Activated CD4-positive, alpha-beta T cell treated with anti-CD3 and anti-CD28 coated beads, Interleukin-2, amount 10 ng/mL, durations not matched to agents 24 days and 14 days (primary cell): ENCODE results near the gene HDDC3. TPM values are rescaled to one million over a fixed set of nuclear protein-coding genes. Genes with fewer than 3 reads are reported as not detected.

Experiments used
- DNase-seq: peaks from one replicate; pipeline ENCODE4 v3.0.0; 2022
- H3K27ac Mint-ChIP-seq: one replicate; pipeline ENCODE4 v1.8.0; 2022; ENCODE audit warnings: mild to moderate bottlenecking, mixed read lengths
- H3K27me3 Mint-ChIP-seq: one replicate; pipeline ENCODE4 v1.8.0; 2022; ENCODE audit warnings: mixed read lengths
- H3K36me3 Mint-ChIP-seq: one replicate; pipeline ENCODE4 v1.8.0; 2022; ENCODE audit warnings: low read depth, mild to moderate bottlenecking, mixed read lengths
- H3K4me1 Mint-ChIP-seq: one replicate; pipeline ENCODE4 v1.8.0; 2021; ENCODE audit warnings: mixed read lengths
- H3K4me3 Mint-ChIP-seq: one replicate; pipeline ENCODE4 v1.8.0; 2022; ENCODE audit warnings: mild to moderate bottlenecking, moderate library complexity, mixed read lengths
- H3K9me3 Mint-ChIP-seq: one replicate; pipeline ENCODE4 v1.8.0; 2021; ENCODE audit warnings: mixed read lengths
- intact Hi-C: fragments of 100-400 bp; cut with micrococcal nuclease; formaldehyde crosslinking; loops from one replicate; pipeline ENCODE4 v1.15.1; 2023
- total RNA-seq: library from RNA; stranded (reverse); gene quantifications from 2 replicates; pipeline ENCODE4 v1.2.3, GENCODE V29; 2022

The HDDC3 gene
- total RNA-seq, 1 donor from 2014 or later, result 36.3 TPM

DNA sequence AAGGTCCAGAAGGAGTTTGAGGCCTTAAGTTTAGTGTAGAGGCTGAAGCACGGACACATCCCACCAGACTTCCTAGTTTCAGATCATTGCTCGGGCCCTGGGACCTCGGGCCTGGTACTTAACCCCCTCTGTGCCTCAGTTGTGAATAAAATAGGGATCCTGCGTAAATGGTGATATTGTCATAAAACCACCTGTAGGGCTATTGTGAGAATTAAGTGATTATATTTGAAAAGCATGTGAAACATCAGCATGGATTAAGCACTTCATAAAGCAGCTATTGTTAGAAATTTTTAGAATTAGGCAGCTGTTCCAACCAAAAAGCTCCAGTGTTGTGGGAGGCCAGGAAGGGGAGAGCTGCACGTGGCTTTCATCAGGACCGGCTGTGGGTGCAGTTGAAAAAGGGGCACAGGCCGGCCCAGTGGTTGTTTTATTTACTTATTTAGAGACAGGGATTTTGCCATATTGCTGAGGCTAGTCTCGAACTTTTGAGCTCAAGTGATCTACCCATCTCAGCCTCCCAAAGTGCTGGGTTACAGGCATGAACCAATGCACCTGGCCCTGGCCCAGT lies 26.8 kb upstream of the HDDC3 start:
- no peak for DNase-seq
- Mint-ChIP-seq H3K4me1 (peaks cover 16% of the 10 kb centered on the region), H3K27ac (no peak overlapping the region), H3K9me3 (no peaks in the 10 kb centered on the region), H3K4me3 (no peak overlapping the region), H3K27me3 (no peaks in the 10 kb centered on the region), H3K36me3 (peaks cover 42% of the 10 kb centered on the region)
- intact Hi-C loops, result loop anchor here (1.0 to 5.0 kb wide), 2 partner anchors 59 to 313 kb away; no protein-coding TSS in a partner anchor

GRCh38 chr15:90957791-90958190 lies 25.4 kb upstream of the HDDC3 start:
- intact Hi-C loops, result loop anchor here (5.0 kb wide), 1 partner anchor 315 kb away; no protein-coding TSS in a partner anchor
- H3K4me1 Mint-ChIP-seq, result peaks cover 14% of the 10 kb centered on the region
- peaks cover 41% of the 10 kb centered on the region for H3K36me3 Mint-ChIP-seq
- H3K9me3 Mint-ChIP-seq, result no peaks in the 10 kb centered on the region
- peak overlapping the region; percentile 66 for H3K4me3 Mint-ChIP-seq
- DNase-seq, result no peak
- no peaks in the 10 kb centered on the region for H3K27me3 Mint-ChIP-seq
- peak overlapping the region; percentile 23 for H3K27ac Mint-ChIP-seq

DNA sequence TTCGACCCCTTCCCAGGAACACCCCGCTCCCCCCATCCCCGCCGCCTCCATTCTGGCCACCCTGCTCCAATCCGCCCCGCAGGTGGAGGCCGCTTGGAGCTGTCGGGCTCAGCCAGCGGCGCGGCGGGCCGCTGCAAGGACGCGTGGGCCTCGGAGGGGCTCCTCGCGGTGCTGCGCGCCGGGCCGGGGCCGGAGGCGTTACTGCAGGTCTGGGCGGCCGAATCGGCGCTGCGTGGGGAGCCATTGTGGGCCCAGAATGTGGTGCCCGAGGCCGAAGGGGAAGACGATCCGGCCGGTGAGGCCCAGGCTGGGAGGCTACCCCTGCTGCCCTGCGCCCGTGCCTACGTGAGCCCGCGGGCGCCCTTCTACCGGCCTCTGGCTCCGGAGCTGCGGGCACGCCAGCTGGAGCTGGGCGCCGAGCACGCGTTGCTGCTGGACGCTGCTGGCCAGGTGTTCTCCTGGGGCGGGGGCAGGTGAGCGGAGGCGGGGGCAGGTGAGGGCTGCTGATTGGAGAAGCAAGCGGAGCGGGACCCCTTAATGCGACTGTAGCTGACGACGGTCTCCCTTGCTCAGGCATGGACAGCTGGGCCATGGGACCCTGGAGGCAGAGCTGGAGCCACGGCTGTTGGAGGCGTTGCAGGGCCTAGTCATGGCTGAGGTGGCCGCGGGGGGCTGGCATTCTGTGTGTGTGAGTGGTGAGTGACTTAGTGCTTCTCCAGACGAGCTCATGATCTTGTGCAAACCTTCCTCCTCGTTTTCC lies 24.9 kb upstream of the HDDC3 start:
- no peaks in the 10 kb centered on the region for H3K9me3 Mint-ChIP-seq
- H3K27ac Mint-ChIP-seq, result peak overlapping the region; percentile 23
- intact Hi-C loops, result loop anchor here (5.0 kb wide), 1 partner anchor 315 kb away; no protein-coding TSS in a partner anchor
- peak overlapping the region; percentile 92 for H3K4me3 Mint-ChIP-seq
- H3K4me1 Mint-ChIP-seq, result peaks cover 15% of the 10 kb centered on the region
- peaks cover 41% of the 10 kb centered on the region for H3K36me3 Mint-ChIP-seq
- H3K27me3 Mint-ChIP-seq, result no peaks in the 10 kb centered on the region
- DNase-seq, result no peak

DNA sequence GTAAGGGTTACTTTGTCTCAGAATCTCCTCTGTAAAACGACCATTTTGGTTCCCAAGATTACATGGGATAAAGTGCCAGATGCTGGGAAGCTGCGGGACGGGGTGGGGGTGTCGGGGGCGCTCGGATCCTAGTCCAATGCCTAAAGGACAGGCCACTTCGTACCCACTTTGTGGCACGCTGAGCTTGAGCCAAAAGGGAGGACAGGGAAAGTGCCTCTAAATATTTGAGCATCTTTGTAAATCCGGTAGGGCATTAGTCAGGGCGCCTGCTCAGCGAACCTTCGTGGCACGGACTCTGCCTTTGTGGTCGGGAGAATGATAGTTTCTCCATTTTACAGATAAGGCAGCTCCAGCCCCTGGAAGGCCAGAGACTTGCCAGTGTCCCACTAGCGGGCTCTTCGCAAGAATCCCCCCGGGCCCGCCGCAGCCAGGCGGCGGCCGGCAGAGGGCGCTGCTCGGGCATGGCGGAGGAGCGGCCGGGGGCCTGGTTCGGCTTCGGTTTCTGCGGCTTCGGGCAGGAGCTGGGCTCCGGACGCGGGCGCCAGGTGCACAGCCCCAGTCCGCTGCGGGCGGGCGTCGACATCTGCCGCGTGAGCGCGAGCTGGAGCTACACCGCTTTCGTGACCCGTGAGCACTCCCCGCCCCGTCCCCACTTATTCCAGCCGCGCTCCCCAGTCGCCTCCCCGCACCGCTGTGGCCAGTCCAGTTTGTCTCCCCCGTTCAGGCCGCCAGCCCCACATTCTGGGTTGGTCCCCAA lies 24.1 kb upstream of the HDDC3 start:
- Mint-ChIP-seq H3K27ac (peak overlapping the region; percentile 85), H3K9me3 (no peaks in the 10 kb centered on the region), H3K4me1 (peaks cover 15% of the 10 kb centered on the region), H3K36me3 (peaks cover 44% of the 10 kb centered on the region), H3K27me3 (no peaks in the 10 kb centered on the region), H3K4me3 (peak overlapping the region; percentile 92)
- intact Hi-C loops, result loop anchor here (1.0 to 5.0 kb wide), 2 partner anchors 94 to 316 kb away; no protein-coding TSS in a partner anchor
- peak; percentile 88 for DNase-seq

GRCh38 chr15:90955624-90956273 lies 23.4 kb upstream of the HDDC3 start:
- peak overlapping the region; percentile 98 for H3K27ac Mint-ChIP-seq
- H3K27me3 Mint-ChIP-seq, result no peaks in the 10 kb centered on the region
- no peak for DNase-seq
- H3K4me1 Mint-ChIP-seq, result peaks cover 15% of the 10 kb centered on the region
- intact Hi-C loops, result loop anchor here (1.0 to 5.0 kb wide), 2 partner anchors 95 to 317 kb away; no protein-coding TSS in a partner anchor
- peaks cover 39% of the 10 kb centered on the region for H3K36me3 Mint-ChIP-seq
- peak overlapping the region; percentile 92 for H3K4me3 Mint-ChIP-seq
- H3K9me3 Mint-ChIP-seq, result no peaks in the 10 kb centered on the region

DNA sequence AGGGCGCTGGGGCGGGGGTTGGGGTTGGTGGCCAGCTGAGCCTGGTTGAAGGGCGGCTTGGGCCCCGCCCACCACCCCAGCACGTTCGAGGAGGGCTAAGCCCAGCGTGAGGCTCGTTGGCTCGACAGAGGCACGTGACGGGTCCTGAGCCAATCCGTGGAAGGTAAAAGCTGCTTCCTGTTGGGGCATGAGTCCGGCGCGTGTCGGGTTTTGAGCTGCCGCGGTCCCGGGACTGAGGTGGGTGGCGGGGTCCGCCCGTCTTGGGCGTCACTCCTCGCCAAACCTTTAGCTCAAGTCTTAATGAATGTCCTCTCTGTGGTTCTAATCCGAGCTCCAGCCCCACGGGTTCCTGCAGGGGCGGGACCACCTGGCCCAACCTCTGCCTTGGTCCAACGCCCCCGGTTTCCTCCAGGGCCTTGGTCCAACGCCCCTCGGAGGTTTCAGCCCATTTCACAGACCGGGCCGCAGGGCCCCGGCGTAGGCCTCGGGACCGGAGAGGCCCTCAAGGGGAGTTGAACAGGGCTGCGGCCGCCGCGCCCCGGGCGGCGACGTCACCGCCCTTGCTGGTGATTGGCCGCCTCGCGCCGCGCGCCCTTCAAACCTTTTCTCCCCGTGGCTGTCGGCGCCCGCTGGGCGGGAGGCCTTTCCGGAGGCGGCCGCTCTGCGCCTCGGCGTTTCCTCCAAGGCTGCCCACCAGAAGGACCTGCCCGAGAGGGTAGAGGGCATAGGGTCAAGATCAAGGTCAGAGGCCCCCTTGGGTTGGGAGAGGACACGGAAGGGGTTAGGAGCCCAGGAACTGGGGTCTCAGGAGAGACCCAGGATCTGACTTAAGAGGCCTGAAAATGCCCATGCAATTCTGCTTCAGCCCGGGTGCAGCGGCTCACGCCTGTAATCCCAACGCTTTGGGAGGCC lies 22.6 kb upstream of the HDDC3 start, which contains the start of gene RCCD1:
Gene RCCD1 (plus strand): TSS at position 173 of the 912 bp plus-strand sequence. CDS start 1,851 bp downstream, outside the sequence.
- H3K4me3 Mint-ChIP-seq, result peak within 1 kb of the TSS; percentile 92
- peaks cover 40% of the 10 kb centered on the region for H3K36me3 Mint-ChIP-seq
- H3K4me1 Mint-ChIP-seq, result peaks cover 15% of the 10 kb centered on the region
- DNase-seq, result peak; percentile 98
- intact Hi-C loops, result loop anchor here (1.0 to 5.0 kb wide), 4 partner anchors 20 to 317 kb away; partner anchors contain the start of genes PRC1, UNC45A and VPS33B
- no peaks in the 10 kb centered on the region for H3K27me3 Mint-ChIP-seq
- H3K9me3 Mint-ChIP-seq, result no peaks in the 10 kb centered on the region
- peak within 1 kb of the TSS; percentile 98 for H3K27ac Mint-ChIP-seq

GRCh38 chr15:90953947-90954711 lies 21.8 kb upstream of the HDDC3 start:
- no peaks in the 10 kb centered on the region for H3K9me3 Mint-ChIP-seq
- H3K4me1 Mint-ChIP-seq, result peaks cover 11% of the 10 kb centered on the region
- peak overlapping the region; percentile 92 for H3K4me3 Mint-ChIP-seq
- intact Hi-C loops, result loop anchor here (1.0 kb wide), 3 partner anchors 19 to 68 kb away; partner anchors contain the start of genes PRC1, UNC45A and VPS33B
- H3K27ac Mint-ChIP-seq, result peak overlapping the region; percentile 98
- DNase-seq, result no peak
- H3K36me3 Mint-ChIP-seq, result peaks cover 36% of the 10 kb centered on the region
- H3K27me3 Mint-ChIP-seq, result no peaks in the 10 kb centered on the region

DNA sequence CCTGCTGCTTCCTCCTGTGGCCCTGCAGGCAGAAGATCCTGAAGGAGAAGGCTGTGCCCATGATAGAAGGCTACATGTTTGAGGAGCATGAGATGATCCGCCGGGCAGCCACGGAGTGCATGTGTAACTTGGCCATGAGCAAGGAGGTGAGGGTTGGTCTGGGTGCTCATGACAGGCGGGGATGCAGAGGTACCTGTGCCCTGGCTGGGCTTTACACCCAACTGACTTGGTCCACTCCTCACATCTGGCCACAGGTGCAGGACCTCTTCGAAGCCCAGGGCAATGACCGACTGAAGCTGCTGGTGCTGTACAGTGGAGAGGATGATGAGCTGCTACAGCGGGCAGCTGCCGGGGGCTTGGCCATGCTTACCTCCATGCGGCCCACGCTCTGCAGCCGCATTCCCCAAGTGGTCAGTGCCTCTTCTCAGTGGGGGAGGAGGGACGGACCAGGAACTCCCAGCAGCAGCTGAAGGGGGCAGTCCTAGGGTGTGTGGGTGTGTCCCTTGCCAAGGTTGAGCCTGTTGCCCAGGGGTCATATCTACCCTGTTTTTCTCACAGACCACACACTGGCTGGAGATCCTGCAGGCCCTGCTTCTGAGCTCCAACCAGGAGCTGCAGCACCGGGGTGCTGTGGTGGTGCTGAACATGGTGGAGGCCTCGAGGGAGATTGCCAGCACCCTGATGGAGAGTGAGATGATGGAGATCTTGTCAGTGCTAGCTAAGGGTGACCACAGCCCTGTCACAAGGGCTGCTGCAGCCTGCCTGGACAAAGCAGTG lies 20.7 kb upstream of the HDDC3 start:
- Mint-ChIP-seq H3K4me1 (peaks cover 11% of the 10 kb centered on the region), H3K36me3 (peaks cover 40% of the 10 kb centered on the region), H3K27me3 (no peaks in the 10 kb centered on the region), H3K4me3 (peak overlapping the region; percentile 28), H3K27ac (peak overlapping the region; percentile 18), H3K9me3 (no peaks in the 10 kb centered on the region)
- no peak for DNase-seq
- intact Hi-C loops, result no loop called here

DNA sequence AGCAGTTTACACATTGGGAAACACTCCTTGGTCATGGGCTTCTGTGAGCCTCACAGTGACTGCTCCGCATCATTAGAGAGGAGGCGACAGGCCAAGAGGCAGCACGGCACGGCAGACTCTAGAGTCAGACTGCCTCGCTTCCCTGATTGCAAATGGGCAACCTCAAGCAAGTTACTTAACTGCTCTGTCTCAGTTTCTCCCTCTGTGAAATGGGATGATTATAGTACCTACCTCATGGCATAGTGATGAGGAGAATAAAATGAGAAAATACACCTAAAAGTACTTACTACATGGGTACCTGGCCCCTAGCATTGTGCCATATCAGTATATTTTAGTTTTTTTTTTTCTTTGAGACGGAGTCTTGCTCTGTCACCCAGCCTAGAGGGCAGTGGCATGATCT lies 18.3 kb upstream of the HDDC3 start:
- intact Hi-C loops, result no loop called here
- H3K27ac Mint-ChIP-seq, result no peak overlapping the region
- no peaks in the 10 kb centered on the region for H3K27me3 Mint-ChIP-seq
- peaks cover 5% of the 10 kb centered on the region for H3K4me1 Mint-ChIP-seq
- DNase-seq, result no peak
- peaks cover 44% of the 10 kb centered on the region for H3K36me3 Mint-ChIP-seq
- no peak overlapping the region for H3K4me3 Mint-ChIP-seq
- no peaks in the 10 kb centered on the region for H3K9me3 Mint-ChIP-seq

GRCh38 chr15:90949979-90950675 lies 17.8 kb upstream of the HDDC3 start:
- DNase-seq, result no peak
- H3K27ac Mint-ChIP-seq, result no peak overlapping the region
- H3K4me3 Mint-ChIP-seq, result no peak overlapping the region
- H3K27me3 Mint-ChIP-seq, result no peaks in the 10 kb centered on the region
- peaks cover 48% of the 10 kb centered on the region for H3K36me3 Mint-ChIP-seq
- intact Hi-C loops, result no loop called here
- H3K9me3 Mint-ChIP-seq, result no peaks in the 10 kb centered on the region
- peaks cover 5% of the 10 kb centered on the region for H3K4me1 Mint-ChIP-seq

DNA sequence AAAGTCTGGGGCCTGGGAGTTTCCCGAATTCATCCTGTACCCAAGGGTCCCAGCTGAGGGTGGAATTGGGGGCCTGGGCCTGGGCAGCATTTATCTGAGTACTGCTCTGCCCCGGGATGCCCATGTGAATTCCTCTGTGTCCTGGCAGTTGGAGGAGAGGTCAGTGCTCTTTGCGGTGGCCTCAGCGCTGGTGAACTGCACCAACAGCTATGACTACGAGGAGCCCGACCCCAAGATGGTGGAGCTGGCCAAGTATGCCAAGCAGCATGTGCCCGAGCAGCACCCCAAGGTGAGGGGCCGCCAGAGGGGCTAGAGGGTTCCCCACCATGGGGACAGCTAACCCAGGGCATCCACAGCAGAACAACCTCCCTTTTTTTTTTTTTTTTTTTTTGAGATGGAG lies 16.2 kb upstream of the HDDC3 start:
- DNase-seq, result no peak
- Mint-ChIP-seq H3K27ac (no peak overlapping the region), H3K4me3 (no peak overlapping the region), H3K4me1 (peaks cover 1% of the 10 kb centered on the region), H3K36me3 (peaks cover 52% of the 10 kb centered on the region), H3K27me3 (no peaks in the 10 kb centered on the region), H3K9me3 (no peaks in the 10 kb centered on the region)
- intact Hi-C loops, result no loop called here
